ENCODE results near the gene LSAMP.

GRCh38 chr3:115808244-115808643, 637.0 kb downstream of the LSAMP start:
- no peak for TF ChIP-seq CTCF (IDR thresholded peaks at IDR 0.05)
- TF ChIP-seq EZH2phosphoT487 (IDR thresholded peaks at IDR 0.05) = no peak
- no peak for TF ChIP-seq EZH2 (IDR thresholded peaks at IDR 0.05)

Measured in neural progenitor cell (in vitro differentiated cells).